ENCODE data around the gene PRKCSH. TPM values are rescaled to one million over a fixed set of nuclear protein-coding genes. Genes with fewer than 3 reads are reported as not detected.
"Not testable (repeated sequence)": the region's sequence is repeated elsewhere in the genome, so short reads cannot be mapped to it uniquely, and the experiment has no call there.

Gene PRKCSH
- total RNA-seq, 1 donor from 2014 or later, result 276 TPM

- TF ChIP-seq CTCF (IDR thresholded peaks at IDR 0.05; ENCODE audit: partially characterized antibody, unreplicated experiment), result no peak
- DNase-seq, result no peak
- Mint-ChIP-seq H3K4me1 (ENCODE audit: low read depth, unreplicated experiment) (peaks cover 18% of the 10 kb centered on the region), H3K27me3 (ENCODE audit: unreplicated experiment) (peaks cover 16% of the 10 kb centered on the region), H3K27ac (ENCODE audit: unreplicated experiment) (peak overlapping the region; percentile 81), H3K4me3 (ENCODE audit: unreplicated experiment) (peak overlapping the region; percentile 34), H3K9me3 (ENCODE audit: unreplicated experiment) (peaks cover 25% of the 10 kb centered on the region), H3K36me3 (ENCODE audit: unreplicated experiment) (peaks cover 4% of the 10 kb centered on the region)
These were observed 16.0 kb downstream of the PRKCSH start for GRCh38 chr19:11451327-11451870.

- peaks cover 18% of the 10 kb centered on the region for H3K4me1 Mint-ChIP-seq (ENCODE audit: low read depth, unreplicated experiment)
These were observed 16.6 kb downstream of the PRKCSH start for GRCh38 chr19:11451871-11452619.

DNA sequence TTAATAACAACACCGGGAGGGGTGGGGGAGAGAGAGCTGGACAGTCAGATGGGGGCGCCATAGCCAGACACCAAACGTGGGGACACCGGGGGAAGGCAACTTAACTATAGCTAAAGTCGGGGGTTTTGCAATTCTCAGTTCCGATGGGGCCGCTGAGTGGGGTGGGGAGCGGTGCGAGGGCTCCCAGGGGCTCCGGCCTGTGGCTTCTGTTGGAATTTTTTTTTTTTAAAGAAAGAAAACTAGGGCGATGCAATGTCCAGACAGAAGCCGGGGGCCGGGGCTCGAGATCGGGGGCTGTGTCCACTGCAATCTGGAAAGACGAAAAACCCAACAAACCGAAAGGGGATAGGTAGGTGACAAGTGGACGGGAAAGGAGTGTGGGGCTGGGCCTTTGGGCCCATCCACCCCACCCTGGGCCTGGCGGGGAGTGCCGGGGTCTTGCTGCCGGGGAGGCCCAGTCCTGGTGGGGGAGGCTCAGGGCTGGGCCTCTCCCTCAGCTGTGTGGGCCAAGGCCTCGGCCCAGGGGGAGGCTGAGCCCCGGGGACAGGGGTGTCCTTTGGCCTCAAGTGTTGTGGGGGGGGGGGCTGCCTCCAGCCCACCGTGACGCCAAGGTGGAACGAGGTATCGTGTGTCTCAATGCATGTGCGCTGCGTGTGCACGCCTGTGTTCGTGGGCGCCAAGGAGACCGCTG lies 17.3 kb downstream of the PRKCSH start:
- peaks cover 19% of the 10 kb centered on the region for H3K27me3 Mint-ChIP-seq (ENCODE audit: unreplicated experiment)
- H3K36me3 Mint-ChIP-seq (ENCODE audit: unreplicated experiment), result peaks cover 4% of the 10 kb centered on the region
- TF ChIP-seq CTCF (IDR thresholded peaks at IDR 0.05; ENCODE audit: partially characterized antibody, unreplicated experiment), result no peak
- peak overlapping the region; percentile 68 for H3K4me3 Mint-ChIP-seq (ENCODE audit: unreplicated experiment)
- H3K4me1 Mint-ChIP-seq (ENCODE audit: low read depth, unreplicated experiment), result peaks cover 21% of the 10 kb centered on the region
- H3K27ac Mint-ChIP-seq (ENCODE audit: unreplicated experiment), result peak overlapping the region; percentile 98
- H3K9me3 Mint-ChIP-seq (ENCODE audit: unreplicated experiment), result peaks cover 27% of the 10 kb centered on the region
- DNase-seq, result no peak

More at GRCh38 chr19:11451871-11452619, 16.6 kb downstream of the PRKCSH start:
- Mint-ChIP-seq H3K27me3 (ENCODE audit: unreplicated experiment) (peaks cover 19% of the 10 kb centered on the region), H3K36me3 (ENCODE audit: unreplicated experiment) (peaks cover 4% of the 10 kb centered on the region), H3K4me3 (ENCODE audit: unreplicated experiment) (peak overlapping the region; percentile 68), H3K9me3 (ENCODE audit: unreplicated experiment) (peaks cover 27% of the 10 kb centered on the region), H3K27ac (ENCODE audit: unreplicated experiment) (peak overlapping the region; percentile 91)
- no peak for TF ChIP-seq CTCF (IDR thresholded peaks at IDR 0.05; ENCODE audit: partially characterized antibody, unreplicated experiment)
- DNase-seq, result peak; percentile 55

- H3K27ac Mint-ChIP-seq (ENCODE audit: unreplicated experiment), result peak overlapping the region; percentile 98
- peaks cover 24% of the 10 kb centered on the region for H3K4me1 Mint-ChIP-seq (ENCODE audit: low read depth, unreplicated experiment)
- H3K36me3 Mint-ChIP-seq (ENCODE audit: unreplicated experiment), result peaks cover 4% of the 10 kb centered on the region
- peak; percentile 54 for DNase-seq
- peaks cover 24% of the 10 kb centered on the region for H3K27me3 Mint-ChIP-seq (ENCODE audit: unreplicated experiment)
- peak; percentile 58 for TF ChIP-seq CTCF (IDR thresholded peaks at IDR 0.05; ENCODE audit: partially characterized antibody, unreplicated experiment)
- H3K9me3 Mint-ChIP-seq (ENCODE audit: unreplicated experiment), result peaks cover 30% of the 10 kb centered on the region
- peak overlapping the region; percentile 68 for H3K4me3 Mint-ChIP-seq (ENCODE audit: unreplicated experiment)
These were observed 18.3 kb downstream of the PRKCSH start for GRCh38 chr19:11453468-11454341.

- H3K27ac Mint-ChIP-seq (ENCODE audit: unreplicated experiment); DNase-seq; H3K36me3 Mint-ChIP-seq (ENCODE audit: unreplicated experiment): not testable (repeated sequence)
- H3K9me3 Mint-ChIP-seq (ENCODE audit: unreplicated experiment), result peaks cover 38% of the 10 kb centered on the region
- H3K4me1 Mint-ChIP-seq (ENCODE audit: low read depth, unreplicated experiment), result peaks cover 24% of the 10 kb centered on the region
- peak overlapping the region; percentile 52 for H3K4me3 Mint-ChIP-seq (ENCODE audit: unreplicated experiment)
- H3K27me3 Mint-ChIP-seq (ENCODE audit: unreplicated experiment), result peaks cover 24% of the 10 kb centered on the region
These were observed 19.8 kb downstream of the PRKCSH start for GRCh38 chr19:11455233-11455554.

All from glutamatergic neuron (in vitro differentiated cells).